ENCODE data around the gene PINLYP. TPM values are rescaled to one million over a fixed set of nuclear protein-coding genes. Genes with fewer than 3 reads are reported as not detected.
A peak's percentile ranks its signal among the peaks of the same experiment; 100 is the strongest.

The PINLYP gene
- total and polyA plus RNA-seq, 12 donors: 0.28 to 5.2 (median 1.4) TPM

- Histone ChIP-seq H3K9me3 (no peaks in the 10 kb centered on the region), H3K36me3 (no peaks in the 10 kb centered on the region), H3K27me3 (peaks cover 0 to 6% (median 0%) of the 10 kb centered on the region in 7 donors), H3K4me1 (peaks cover 0 to 7% (median 0%) of the 10 kb centered on the region in 9 donors), H3K4me3 (no peak overlapping the region), H3K27ac (no peak overlapping the region)
- WGBS, 2 donors: 73% methylated on average over 32 of the region's 32 CpGs
- TF ChIP-seq CTCF (IDR thresholded peaks at IDR 0.05): no peak
- ATAC-seq: peak in 3 of 8 donors; percentile 25 to 36 (median 27)
- intact Hi-C loops (cut with DNase I): no loop called here
- DNase-seq: peak in 1 of 2 donors; percentile 24
These were observed 50.4 kb downstream of the PINLYP start for GRCh38 chr19:43625918-43626579.

- Histone ChIP-seq H3K27ac (no peak overlapping the region), H3K27me3 (peaks cover 0 to 6% (median 0%) of the 10 kb centered on the region in 7 donors), H3K4me1 (peaks cover 0 to 7% (median 0%) of the 10 kb centered on the region in 9 donors), H3K36me3 (no peaks in the 10 kb centered on the region), H3K9me3 (no peaks in the 10 kb centered on the region), H3K4me3 (no peak overlapping the region)
- 50 to 63% methylated on average over 17 of the region's 17 CpGs for WGBS, 2 donors
- intact Hi-C loops (cut with DNase I): no loop called here
- DNase-seq: no peak
- no peak for TF ChIP-seq CTCF (IDR thresholded peaks at IDR 0.05)
- no peak for ATAC-seq
These were observed 51.2 kb downstream of the PINLYP start for GRCh38 chr19:43626838-43627237.

GRCh38 chr19:43628646-43629326, 53.2 kb downstream of the PINLYP start:
- no peak for ATAC-seq
- WGBS, 2 donors: 90 to 93% methylated on average over 3 of the region's 3 CpGs
- no peaks in the 10 kb centered on the region for H3K9me3 ChIP-seq
- H3K4me1 ChIP-seq: peaks cover 0 to 7% (median 0%) of the 10 kb centered on the region in 9 donors
- H3K4me3 ChIP-seq: no peak overlapping the region
- no peak overlapping the region for H3K27ac ChIP-seq
- no peak for DNase-seq
- no peaks in the 10 kb centered on the region for H3K36me3 ChIP-seq
- H3K27me3 ChIP-seq: peaks cover 0 to 6% (median 0%) of the 10 kb centered on the region in 7 donors
- TF ChIP-seq CTCF (IDR thresholded peaks at IDR 0.05): no peak
- intact Hi-C loops (cut with DNase I): no loop called here

- no peak for ATAC-seq
- Histone ChIP-seq H3K4me3 (no peak overlapping the region), H3K36me3 (no peaks in the 10 kb centered on the region), H3K27me3 (peaks cover 0 to 20% (median 0%) of the 10 kb centered on the region in 7 donors), H3K9me3 (no peaks in the 10 kb centered on the region), H3K27ac (no peak overlapping the region), H3K4me1 (no peaks in the 10 kb centered on the region)
- intact Hi-C loops (cut with DNase I): no loop called here
- DNase-seq: no peak
- 85 to 87% methylated on average over 5 of the region's 5 CpGs for WGBS, 2 donors
- TF ChIP-seq CTCF (IDR thresholded peaks at IDR 0.05): no peak
These were observed 55.9 kb downstream of the PINLYP start for GRCh38 chr19:43631491-43631890.

Other genes with a start within 250 kb of the PINLYP start
- gene CD177, start 222.1 kb upstream of the PINLYP start, total RNA-seq: under 1 TPM in 4 of 10 donors, not detected in 6; 0.51 to 0.56 (median 0.55) TPM
- under 1 TPM in 1 of 2 donors, not detected in 1; 0.07 TPM for gene CD177, start 222.1 kb upstream of the PINLYP start, polyA plus RNA-seq
- gene TEX101, start 160.9 kb upstream of the PINLYP start, total RNA-seq: not detected
- gene TEX101, start 160.9 kb upstream of the PINLYP start, polyA plus RNA-seq: not detected
- under 1 TPM in 8 of 10 donors, not detected in 2; 0.14 to 0.75 (median 0.37) TPM for gene LYPD3, start 110.2 kb upstream of the PINLYP start, total RNA-seq
- gene LYPD3, start 110.2 kb upstream of the PINLYP start, polyA plus RNA-seq: under 1 TPM; 0.29 to 0.42 TPM
- gene PHLDB3, start 71.1 kb upstream of the PINLYP start, total RNA-seq: 10 to 100 TPM in 1 of 10 donors, 1 to 10 TPM in 9; 4.1 to 10.0 (median 7.0) TPM
- 1 to 10 TPM; 4.0 to 5.7 TPM for gene PHLDB3, start 71.1 kb upstream of the PINLYP start, polyA plus RNA-seq
- gene ETHE1, start 48.6 kb upstream of the PINLYP start, total RNA-seq: 10 to 100 TPM in 9 of 10 donors, 1 to 10 TPM in 1; 8.7 to 21.3 (median 13.0) TPM
- gene ETHE1, start 48.6 kb upstream of the PINLYP start, polyA plus RNA-seq: 10 to 100 TPM in 1 of 2 donors, 1 to 10 TPM in 1; 5.1 to 23.6 TPM
- 1 to 10 TPM in 7 of 10 donors, under 1 TPM in 3; 0.45 to 2.0 (median 1.3) TPM for gene ZNF575, start 42.6 kb upstream of the PINLYP start, total RNA-seq
- under 1 TPM; 0.54 to 0.80 TPM for gene ZNF575, start 42.6 kb upstream of the PINLYP start, polyA plus RNA-seq
- gene XRCC1, start 274 bp upstream of the PINLYP start, total RNA-seq: 10 to 100 TPM; 11.8 to 21.9 (median 17.7) TPM
- gene XRCC1, start 274 bp upstream of the PINLYP start, polyA plus RNA-seq: 10 to 100 TPM; 11.0 to 19.2 TPM
- 10 to 100 TPM; 19.0 to 34.2 (median 28.4) TPM for gene IRGQ, start 20.3 kb downstream of the PINLYP start, total RNA-seq
- 1 to 10 TPM; 5.6 to 8.8 TPM for gene IRGQ, start 20.3 kb downstream of the PINLYP start, polyA plus RNA-seq
- 10 to 100 TPM in 9 of 10 donors, 1 to 10 TPM in 1; 8.7 to 15.9 (median 12.7) TPM for gene ZNF576, start 20.8 kb downstream of the PINLYP start, total RNA-seq
- gene ZNF576, start 20.8 kb downstream of the PINLYP start, polyA plus RNA-seq: 10 to 100 TPM in 1 of 2 donors, 1 to 10 TPM in 1; 6.7 to 20.9 TPM
- gene SRRM5, start 36.3 kb downstream of the PINLYP start, total RNA-seq: under 1 TPM in 8 of 10 donors, not detected in 2; 0.11 to 0.32 (median 0.22) TPM
- 1 to 10 TPM in 1 of 2 donors, under 1 TPM in 1; 0.26 to 1.6 TPM for gene SRRM5, start 36.3 kb downstream of the PINLYP start, polyA plus RNA-seq
- 10 to 100 TPM; 28.1 to 37.6 (median 32.9) TPM for gene ZNF428, start 43.8 kb downstream of the PINLYP start, total RNA-seq
- 10 to 100 TPM; 43.2 to 94.9 TPM for gene ZNF428, start 43.8 kb downstream of the PINLYP start, polyA plus RNA-seq
- 10 to 100 TPM in 1 of 10 donors, 1 to 10 TPM in 9; 3.0 to 12.3 (median 8.4) TPM for gene CADM4, start 64.0 kb downstream of the PINLYP start, total RNA-seq
- gene CADM4, start 64.0 kb downstream of the PINLYP start, polyA plus RNA-seq: 1 to 10 TPM; 7.5 to 8.1 TPM
- 10 to 100 TPM in 4 of 10 donors, 1 to 10 TPM in 6; 2.1 to 28.6 (median 7.4) TPM for gene PLAUR, start 94.4 kb downstream of the PINLYP start, total RNA-seq
- gene PLAUR, start 94.4 kb downstream of the PINLYP start, polyA plus RNA-seq: 10 to 100 TPM in 1 of 2 donors, 1 to 10 TPM in 1; 3.7 to 17.1 TPM
- gene IRGC, start 140.3 kb downstream of the PINLYP start, total RNA-seq: not detected
- not detected for gene IRGC, start 140.3 kb downstream of the PINLYP start, polyA plus RNA-seq
- 10 to 100 TPM in 9 of 10 donors, 1 to 10 TPM in 1; 10.0 to 19.4 (median 13.3) TPM for gene SMG9, start 179.2 kb downstream of the PINLYP start, total RNA-seq
- gene SMG9, start 179.2 kb downstream of the PINLYP start, polyA plus RNA-seq: 10 to 100 TPM; 20.3 to 30.4 TPM
- 1 to 10 TPM in 3 of 10 donors, under 1 TPM in 7; 0.34 to 1.6 (median 0.69) TPM for gene KCNN4, start 205.2 kb downstream of the PINLYP start, total RNA-seq
- 1 to 10 TPM; 1.2 to 1.4 TPM for gene KCNN4, start 205.2 kb downstream of the PINLYP start, polyA plus RNA-seq
- 1 to 10 TPM in 5 of 10 donors, under 1 TPM in 5; 0.24 to 5.3 (median 0.90) TPM for gene LYPD5, start 226.6 kb downstream of the PINLYP start, total RNA-seq
- gene LYPD5, start 226.6 kb downstream of the PINLYP start, polyA plus RNA-seq: 1 to 10 TPM in 1 of 2 donors, under 1 TPM in 1; 0.37 to 1.2 TPM

All from heart right ventricle (tissue), 16 donors.